Adrenal gland (tissue), 12 donors: ENCODE results near the gene LRRC4C. TPM values are rescaled to one million over a fixed set of nuclear protein-coding genes. Genes with fewer than 3 reads are reported as not detected.

Experiments used
- DNase-seq, 7 donors: peaks; one replicate each; pipeline ENCODE4 v3.0.0-alpha.2; 2019 to 2020
- H3K27ac ChIP-seq, 5 donors: fragments of 200-600 bp; sonication (generic) in 4 of 5; 1 replicate in 3 of 5; 2 replicates in 2 of 5; pipeline versions ENCODE4 v1.5.1 to v1.8.0; 2016 to 2020; ENCODE audit warnings: mild to moderate bottlenecking in 1 of 5
- H3K27me3 ChIP-seq: fragments of 200-600 bp; 2 replicates; pipeline ENCODE4 v1.8.0; 2021
- H3K36me3 ChIP-seq, 2 donors: fragments of 200-600 bp; replicated peaks in 1 of 2; 1 replicate in 1 of 2; 2 replicates in 1 of 2; pipeline versions ENCODE4 v1.5.1 to v1.8.0; 2018 to 2022
- H3K4me1 ChIP-seq, 2 donors: fragments of 200-600 bp; replicated peaks in 1 of 2; 1 replicate in 1 of 2; 2 replicates in 1 of 2; pipeline versions ENCODE4 v1.5.1 to v1.8.0; 2018 to 2021
- H3K4me3 ChIP-seq, 4 donors: fragments of 200-600 bp; sonication (generic) in 3 of 4; one replicate each; pipeline ENCODE4 v1.5.1; 2016 to 2018
- H3K9me3 ChIP-seq, 3 donors: fragments of 200-600 bp; sonication (generic) in 1 of 3; replicated peaks in 1 of 3; 1 replicate in 2 of 3; 2 replicates in 1 of 3; pipeline versions ENCODE4 v1.5.1 to v1.8.0; 2016 to 2021
- CTCF ChIP-seq, 6 experiments: fragments of 450-650 bp in 4 of 6; fragments of 200-600 bp in 2 of 6; sonication (generic) in 1 of 6; IDR thresholded peaks; 1 replicate in 5 of 6; 2 replicates in 1 of 6; pipeline versions ENCODE4 v1.5.1 to v1.8.0; 2016 to 2021; ENCODE audit warnings: antibody characterized with exemption in 6 of 6, mild to moderate bottlenecking in 2 of 6, moderate library complexity in 1 of 6
- POLR2A ChIP-seq, 2 donors: fragments of 450-650 bp; IDR thresholded peaks; one replicate each; pipeline ENCODE4 v1.6.1; 2017; ENCODE audit warnings: antibody characterized with exemption in 2 of 2, mild to moderate bottlenecking in 2 of 2, moderate library complexity in 1 of 2
- WGBS, 4 donors: extraction: QIAGEN DNeasy Blood & Tissue Kit in 2 of 4; methylation state at CpG; one replicate each; pipeline versions ENCODE4 v1.1.5 to v1.1.7; 2013 to 2017; 5-methylcytosine and 5-hydroxymethylcytosine counted together
- intact Hi-C, 2 donors: fragments of 100-400 bp; cut with DNase I; formaldehyde crosslinking; loops; one replicate each; pipeline versions ENCODE4 v1.14.1 to v1.15.0; 2022 to 2023
- polyA plus RNA-seq, 3 donors: library from polyadenylated mRNA; stranded (reverse); fragments of 200-250 nt in 2 of 3; fragments of 350-450 nt in 1 of 3; fragmentation: Illumina TruSeq in 1 of 3; extraction: RNeasy Lipid Tissue Mini Kit (QIAGEN cat#74804) in 1 of 3; gene quantifications; one replicate each; pipeline ENCODE4 v1.2.3, GENCODE V29; 2013 to 2014
- total RNA-seq, 9 donors: library from RNA; depleted of rRNA in 4 of 9; stranded (reverse); fragments of >200 nt in 4 of 9; fragments of 120-200 nt in 1 of 9; fragmentation: NEBNext Ultra II Directional in 1 of 9; extraction: Animal tissue kit (Norgen Biotek cat#: 25700) in 1 of 9; gene quantifications; one replicate each; pipeline versions ENCODE4 v1.1.0 to v1.2.4, GENCODE V29; 2013 to 2023
- donor health status: healthy with polysubstance abuse.
- donor health status: Bipolar disorder and iron deficiency.
- donor health status: DM: yes; HTN: yes; CAD: no.
- donor health status: DM: no; HTN: no; CAD: no.
- donor health status: DM: no; HTN: no; CAD: no.
- donor health status: DM: yes; HTN: yes; CAD: no.

LRRC4C gene
- total and polyA plus RNA-seq, 12 donors, result 1.0 to 10.6 (median 5.5) TPM

- WGBS, 4 donors, result 81 to 86% (median 84%) methylated on average over 2 of the region's 2 CpGs
- H3K9me3 ChIP-seq, result no peaks in the 10 kb centered on the region
- DNase-seq, result no peak
- no peaks in the 10 kb centered on the region for H3K36me3 ChIP-seq
- H3K4me1 ChIP-seq, result peaks cover 0 to 7% of the 10 kb centered on the region in 2 donors
- intact Hi-C loops, result no loop called here
- no peak for TF ChIP-seq POLR2A (IDR thresholded peaks at IDR 0.05)
- TF ChIP-seq CTCF (IDR thresholded peaks at IDR 0.05), result no peak
- no peak overlapping the region for H3K27ac ChIP-seq
- H3K4me3 ChIP-seq, result no peak overlapping the region
- H3K27me3 ChIP-seq, result no peaks in the 10 kb centered on the region
Measured at GRCh38 chr11:40289370-40289769, 1170.1 kb downstream of the LRRC4C start.

GRCh38 chr11:40287916-40288803 lies 1171.3 kb downstream of the LRRC4C start:
- no peaks in the 10 kb centered on the region for H3K9me3 ChIP-seq
- intact Hi-C loops, result no loop called here
- H3K27me3 ChIP-seq, result no peaks in the 10 kb centered on the region
- H3K4me1 ChIP-seq, result peaks cover 0 to 3% of the 10 kb centered on the region in 2 donors
- TF ChIP-seq CTCF (IDR thresholded peaks at IDR 0.05) (no peak), POLR2A (IDR thresholded peaks at IDR 0.05) (no peak)
- H3K27ac ChIP-seq, result no peak overlapping the region
- 62 to 73% (median 70%) methylated on average over 5 of the region's 5 CpGs for WGBS, 4 donors
- H3K4me3 ChIP-seq, result no peak overlapping the region
- no peak for DNase-seq
- no peaks in the 10 kb centered on the region for H3K36me3 ChIP-seq

- no peak for TF ChIP-seq POLR2A (IDR thresholded peaks at IDR 0.05)
- no peak for TF ChIP-seq CTCF (IDR thresholded peaks at IDR 0.05)
- Histone ChIP-seq H3K4me3 (no peak overlapping the region), H3K27me3 (no peaks in the 10 kb centered on the region), H3K4me1 (no peaks in the 10 kb centered on the region), H3K9me3 (no peaks in the 10 kb centered on the region), H3K36me3 (no peaks in the 10 kb centered on the region), H3K27ac (no peak overlapping the region)
- intact Hi-C loops, result no loop called here
- no peak for DNase-seq
- WGBS, 4 donors, result 63 to 81% (median 74%) methylated on average over 2 of the region's 2 CpGs
Measured at GRCh38 chr11:40286137-40286536, 1173.3 kb downstream of the LRRC4C start.

GRCh38 chr11:40285558-40285957 lies 1173.9 kb downstream of the LRRC4C start:
- no peaks in the 10 kb centered on the region for H3K36me3 ChIP-seq
- no peak overlapping the region for H3K27ac ChIP-seq
- DNase-seq, result no peak
- H3K4me1 ChIP-seq, result no peaks in the 10 kb centered on the region
- no peaks in the 10 kb centered on the region for H3K9me3 ChIP-seq
- no peaks in the 10 kb centered on the region for H3K27me3 ChIP-seq
- 77 to 82% (median 80%) methylated on average over 2 of the region's 2 CpGs for WGBS, 4 donors
- no peak for TF ChIP-seq POLR2A (IDR thresholded peaks at IDR 0.05)
- no peak for TF ChIP-seq CTCF (IDR thresholded peaks at IDR 0.05)
- intact Hi-C loops, result no loop called here
- no peak overlapping the region for H3K4me3 ChIP-seq
